ENCODE results near the gene MAPK1.
A peak's percentile ranks its signal among the peaks of the same experiment; 100 is the strongest.

DNA sequence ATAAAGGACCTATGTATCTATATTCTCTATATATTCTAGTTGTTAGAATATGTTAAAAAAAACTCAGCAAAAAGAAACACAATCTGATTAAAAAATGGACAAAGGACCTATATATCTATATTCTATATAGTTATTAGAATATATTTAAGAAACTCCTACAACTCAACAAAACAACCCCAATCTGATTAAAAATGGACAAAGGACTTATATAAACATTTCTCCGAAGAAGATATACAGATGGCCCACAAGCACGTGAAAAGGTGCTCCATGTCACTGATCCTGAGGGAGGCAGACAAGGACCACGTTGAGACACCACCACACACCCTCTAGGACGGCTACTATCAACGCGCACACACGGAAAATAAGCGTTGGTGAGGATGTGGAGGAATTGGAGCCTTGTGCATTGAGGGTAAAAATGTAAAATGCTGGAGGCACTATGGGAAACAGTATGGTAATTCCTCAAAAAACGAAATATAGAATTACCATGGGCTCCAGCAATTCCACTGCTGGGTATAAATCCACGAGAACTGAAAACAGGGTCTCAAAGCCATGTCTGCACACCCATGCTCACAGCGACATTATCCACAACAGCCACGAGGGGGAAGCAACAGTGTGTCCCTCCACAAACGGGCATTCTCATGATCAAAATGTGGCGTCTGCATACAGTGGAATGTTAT is 154.6 kb downstream of the MAPK1 start:
- peak in 1 of 2 experiments; percentile 80; a peak in 3 of 4 replicates for TF ChIP-seq RCOR1 (IDR thresholded peaks at IDR 0.05; ENCODE audit: borderline replicate concordance in 1 of 2, low read depth in 2 of 2, low read length in 2 of 2)
- TF ChIP-seq TEAD4 (IDR thresholded peaks at IDR 0.05; ENCODE audit: low read length), result no peak
- no peak for TF ChIP-seq TEAD4 (CRISPR knock-in tag; IDR thresholded peaks at IDR 0.05; ENCODE audit: borderline replicate concordance)
- no peak for TF ChIP-seq ZNF217 (CRISPR knock-in tag; IDR thresholded peaks at IDR 0.05)
